HG03196 (cell line): ENCODE measurements around the gene IGLL5.
A peak's percentile ranks its signal among the peaks of the same experiment; 100 is the strongest.
"Not testable (repeated sequence)": the region's sequence is repeated elsewhere in the genome, so short reads cannot be mapped to it uniquely, and the experiment has no call there.

ENCODE experiments used
- ATAC-seq: cut with Tn5 transposase; IDR thresholded peaks from one replicate; pipeline ENCODE4 v1.9.1; 2021; ENCODE audit not compliant: unreplicated experiment

The IGLL5 gene

DNA sequence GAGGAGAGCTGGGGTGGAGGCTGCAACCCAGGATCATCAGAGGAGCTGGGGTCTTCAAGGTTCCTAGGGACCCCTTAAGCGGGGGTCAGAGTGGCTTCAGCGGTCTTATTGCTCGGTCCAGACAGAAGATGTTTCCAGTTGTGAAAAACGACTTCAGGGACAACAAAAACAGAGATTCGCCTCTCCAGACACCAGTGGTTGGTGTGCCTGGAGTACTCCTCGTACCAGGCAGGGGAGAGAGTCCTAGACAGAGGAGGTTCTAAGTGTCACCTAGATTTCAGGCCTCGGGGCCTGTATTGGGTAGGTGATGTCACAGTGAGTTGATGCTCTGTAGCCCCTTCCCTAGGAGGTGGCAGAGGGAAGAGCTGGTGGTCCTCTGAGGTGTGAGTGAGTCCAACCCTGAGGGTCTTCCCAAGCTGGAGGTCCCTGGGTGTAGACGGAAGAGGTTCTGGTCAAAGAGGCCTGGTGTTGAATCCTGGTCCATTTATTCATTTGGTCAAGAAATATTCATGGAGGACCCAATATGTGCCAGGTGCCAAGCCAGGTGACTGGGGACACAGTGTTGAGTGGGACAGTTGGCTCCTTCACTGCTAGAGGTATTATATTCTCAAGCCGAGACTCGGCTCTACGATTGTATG is 4.4 kb upstream of the IGLL5 start:
- ATAC-seq: no peak

DNA sequence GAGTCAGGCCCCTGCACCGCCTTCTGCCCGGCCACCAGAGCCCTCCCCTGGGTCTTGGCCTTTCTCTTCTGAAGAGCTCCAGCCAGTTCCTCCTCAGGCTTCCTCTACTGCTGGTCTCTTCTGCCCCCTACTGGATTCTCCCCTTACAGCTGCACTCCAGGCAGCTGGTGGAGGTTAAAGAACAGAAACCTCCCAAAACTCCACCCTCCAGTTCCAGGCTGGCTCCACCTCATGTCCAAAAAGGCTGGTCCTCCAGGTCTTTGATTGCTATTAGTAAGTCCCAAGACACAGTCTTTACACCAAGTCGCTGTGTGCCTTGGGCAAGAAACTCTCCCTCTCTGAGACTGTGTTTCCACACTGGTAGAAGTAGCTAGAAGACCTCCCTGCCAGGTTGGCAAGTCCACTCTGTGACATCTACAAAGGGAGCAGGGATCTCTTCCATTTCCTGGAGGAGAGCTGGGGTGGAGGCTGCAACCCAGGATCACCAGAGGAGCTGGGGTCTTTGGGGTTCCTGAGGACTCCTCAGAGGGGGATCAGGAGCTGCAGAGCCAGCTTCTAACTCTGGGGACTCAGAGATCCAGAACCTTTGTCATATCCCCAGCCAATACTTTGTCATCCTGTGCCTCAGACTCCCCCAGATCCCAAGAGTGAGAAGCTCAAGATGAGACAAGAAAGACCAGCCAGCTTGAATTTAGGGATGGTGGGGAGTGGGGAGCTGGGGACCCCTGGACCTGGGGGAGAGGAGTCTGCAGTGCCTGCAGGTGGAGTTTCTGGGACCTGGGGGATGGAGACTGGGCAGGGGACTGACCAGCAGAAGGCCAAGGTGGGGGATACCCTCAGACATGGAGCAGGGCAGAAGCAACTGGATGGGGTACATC is 3.4 kb upstream of the IGLL5 start:
- ATAC-seq: peak; percentile 42

- peak; percentile 49 for ATAC-seq
Observed at GRCh38 chr22:22884888-22885840, 2.5 kb upstream of the IGLL5 start.

DNA sequence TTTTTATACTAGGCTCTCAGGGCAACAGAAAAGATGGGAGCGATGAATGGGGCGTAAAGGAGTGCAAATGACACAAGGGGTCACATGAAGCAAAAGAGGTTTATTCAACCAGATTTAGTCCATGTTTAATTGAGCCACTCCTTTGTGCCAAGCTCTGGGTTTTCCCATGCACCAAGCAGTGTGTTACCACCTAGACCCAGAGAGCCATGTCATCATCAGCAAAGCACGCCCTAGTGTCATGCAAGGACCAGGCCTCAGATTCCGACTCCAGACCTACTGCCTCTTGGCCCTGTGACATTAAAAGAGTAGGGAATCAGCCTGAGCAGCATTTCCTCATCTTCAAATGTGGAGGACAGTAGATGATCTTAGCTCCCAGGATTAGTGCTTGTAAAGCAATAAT is 1.1 kb upstream of the IGLL5 start:
- ATAC-seq: no peak

DNA sequence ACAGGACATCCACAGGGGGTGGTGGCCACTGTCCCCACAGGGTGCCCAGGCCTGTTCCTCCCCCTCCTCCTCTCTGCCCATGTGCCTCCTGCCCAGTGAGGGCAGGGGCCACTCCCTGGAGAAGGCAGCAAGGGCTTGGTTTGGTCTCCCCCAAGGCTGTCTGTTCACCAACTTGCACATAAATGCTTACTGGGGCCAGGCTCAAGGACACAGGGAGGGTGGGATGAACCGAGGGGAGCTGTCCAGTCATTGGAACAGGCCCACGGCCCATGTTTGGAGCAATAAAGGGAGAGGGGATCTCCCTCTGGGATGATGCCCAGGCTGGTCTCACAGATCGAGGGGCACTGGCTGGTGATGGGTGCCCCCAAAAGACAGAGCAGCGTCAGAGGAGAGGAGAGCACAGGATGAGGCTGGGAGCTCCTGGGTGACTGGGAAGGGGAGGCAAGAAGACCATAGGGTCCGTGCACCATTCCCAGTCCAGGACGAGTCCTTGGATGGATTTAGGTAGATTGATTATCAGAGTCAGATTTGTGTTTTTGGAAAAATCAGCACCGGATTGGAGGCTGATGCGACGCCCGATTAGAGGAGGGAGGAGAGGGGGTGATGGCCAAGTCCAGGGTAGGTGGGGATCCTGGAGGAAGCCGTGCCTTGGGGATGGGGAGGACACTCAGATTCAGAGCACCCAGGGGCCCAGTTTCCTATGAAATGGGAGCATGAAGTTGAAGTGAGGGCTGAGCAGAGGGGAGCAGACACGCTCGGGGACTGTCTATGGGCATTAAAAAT is 1.1 kb downstream of the IGLL5 start:
- no peak for ATAC-seq

DNA sequence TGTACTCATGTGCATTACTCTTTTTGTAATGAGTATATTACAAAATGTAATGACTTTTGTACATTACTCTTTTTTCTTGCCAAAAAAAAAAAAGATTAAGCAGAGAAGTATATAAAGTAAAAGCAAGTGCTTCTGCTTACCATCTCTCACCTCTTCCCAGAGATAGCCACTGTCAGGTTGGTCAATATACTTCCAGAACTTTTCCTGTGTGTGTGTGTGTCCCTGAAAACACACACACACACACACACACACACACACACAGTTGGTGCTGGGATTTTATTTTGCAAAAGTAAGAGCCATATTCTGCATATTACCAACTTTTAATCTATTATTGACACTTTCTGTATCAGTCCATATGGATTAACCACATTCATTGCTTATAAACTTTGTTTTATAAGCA is 2.5 kb downstream of the IGLL5 start:
- no peak for ATAC-seq

DNA sequence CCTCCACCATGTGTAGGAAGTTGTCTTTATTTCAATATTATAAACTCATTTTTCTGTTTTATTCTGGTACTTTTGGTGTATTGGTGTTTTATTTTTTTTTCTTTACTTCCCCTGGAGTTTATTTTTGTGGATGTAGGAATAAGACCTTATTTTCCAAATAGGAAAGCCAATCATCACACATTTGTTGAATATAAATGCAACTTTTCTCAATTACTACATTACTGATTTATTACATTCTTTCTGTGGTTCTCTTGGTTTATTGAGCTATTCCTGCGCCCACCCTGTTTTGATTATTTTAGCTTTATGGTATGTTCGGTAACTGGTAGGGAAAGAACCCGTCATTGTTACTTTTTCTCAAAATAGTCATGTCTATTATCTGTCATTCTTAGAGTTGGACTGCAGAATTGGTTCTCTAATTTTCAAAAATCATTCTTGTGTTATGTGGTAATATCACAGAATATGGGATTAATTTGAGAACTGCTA is 3.6 kb downstream of the IGLL5 start:
- no peak for ATAC-seq

- no peak for ATAC-seq
Observed at GRCh38 chr22:22892096-22893052, 4.8 kb downstream of the IGLL5 start.

- ATAC-seq: no peak
Observed at GRCh38 chr22:22893077-22893805, 5.6 kb downstream of the IGLL5 start.

DNA sequence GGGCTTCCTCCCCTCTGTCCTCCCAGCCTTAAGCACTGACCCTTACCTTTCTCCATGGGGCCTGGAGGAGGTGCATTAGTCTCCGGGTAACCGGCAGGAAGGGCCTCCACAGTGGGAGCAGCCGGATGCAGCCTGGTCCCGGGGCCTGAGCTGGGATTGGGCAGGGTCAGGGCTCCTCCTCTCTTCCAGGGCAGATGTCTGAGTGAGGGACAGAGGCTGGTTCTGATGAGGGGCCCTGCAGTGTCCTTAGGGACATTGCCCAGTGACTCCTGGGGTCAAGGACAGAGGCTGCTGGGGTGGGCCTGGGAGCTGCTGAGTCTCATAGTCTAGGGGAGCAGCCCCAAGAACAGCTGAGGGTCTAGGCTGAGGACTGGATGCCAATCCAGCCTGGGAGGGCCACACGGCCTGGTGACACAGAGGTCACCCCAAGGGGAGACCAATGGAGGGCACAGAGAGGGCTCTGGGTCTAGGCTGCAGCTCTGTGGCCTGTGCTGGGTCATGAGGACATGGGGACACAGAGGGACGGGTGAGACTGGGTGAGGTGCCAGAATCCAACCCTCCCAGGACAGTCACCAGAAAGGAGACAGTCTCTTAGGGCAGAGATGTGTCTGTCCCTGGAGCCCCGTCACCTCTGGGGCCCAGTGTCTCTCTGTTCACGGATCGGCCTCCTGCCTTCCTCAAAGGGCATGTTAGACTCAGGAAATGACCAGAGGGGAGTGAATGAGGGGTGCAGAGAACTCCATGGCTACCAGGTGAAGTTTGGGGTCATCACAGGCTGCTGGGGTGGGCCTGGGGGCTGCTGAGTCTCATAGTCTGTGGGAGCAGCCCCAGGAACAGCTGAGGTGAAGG is 6.5 kb downstream of the IGLL5 start:
- ATAC-seq: no peak

DNA sequence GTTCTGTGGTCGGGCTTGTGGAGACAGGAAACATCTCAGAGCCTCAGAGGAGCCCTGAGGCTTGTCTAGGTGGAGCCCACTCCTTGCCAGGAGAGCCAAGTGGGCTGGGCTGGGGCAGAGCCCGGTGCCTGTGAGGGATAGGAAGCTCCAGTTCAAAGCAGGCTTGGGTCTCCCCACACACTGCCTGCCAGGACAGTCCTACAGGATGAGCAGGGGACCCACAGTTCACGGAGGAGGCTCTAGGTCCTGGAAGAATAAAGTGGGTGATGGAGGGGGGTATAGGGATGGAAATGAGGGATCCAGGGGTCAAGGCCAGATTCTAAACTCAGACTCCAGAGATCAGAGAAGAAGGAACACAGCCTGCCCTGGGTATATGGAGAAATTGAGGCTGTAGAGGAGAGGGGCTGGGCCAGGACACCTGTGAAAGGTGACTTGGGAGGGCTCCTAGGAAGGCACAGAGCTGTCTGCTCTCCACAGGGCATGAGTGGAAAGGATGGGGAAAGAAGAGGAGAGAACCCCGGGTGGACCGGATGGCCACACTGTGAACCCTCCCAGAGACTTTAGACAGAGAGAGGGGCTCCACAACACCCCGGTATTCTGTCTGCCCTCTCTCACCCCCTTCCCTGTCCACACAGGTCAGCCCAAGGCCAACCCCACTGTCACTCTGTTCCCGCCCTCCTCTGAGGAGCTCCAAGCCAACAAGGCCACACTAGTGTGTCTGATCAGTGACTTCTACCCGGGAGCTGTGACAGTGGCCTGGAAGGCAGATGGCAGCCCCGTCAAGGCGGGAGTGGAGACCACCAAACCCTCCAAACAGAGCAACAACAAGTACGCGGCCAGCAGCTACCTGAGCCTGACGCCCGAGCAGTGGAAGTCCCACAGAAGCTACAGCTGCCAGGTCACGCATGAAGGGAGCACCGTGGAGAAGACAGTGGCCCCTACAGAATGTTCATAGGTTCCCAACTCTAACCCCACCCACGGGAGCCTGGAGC is 7.4 kb downstream of the IGLL5 start:
- ATAC-seq: no peak

DNA sequence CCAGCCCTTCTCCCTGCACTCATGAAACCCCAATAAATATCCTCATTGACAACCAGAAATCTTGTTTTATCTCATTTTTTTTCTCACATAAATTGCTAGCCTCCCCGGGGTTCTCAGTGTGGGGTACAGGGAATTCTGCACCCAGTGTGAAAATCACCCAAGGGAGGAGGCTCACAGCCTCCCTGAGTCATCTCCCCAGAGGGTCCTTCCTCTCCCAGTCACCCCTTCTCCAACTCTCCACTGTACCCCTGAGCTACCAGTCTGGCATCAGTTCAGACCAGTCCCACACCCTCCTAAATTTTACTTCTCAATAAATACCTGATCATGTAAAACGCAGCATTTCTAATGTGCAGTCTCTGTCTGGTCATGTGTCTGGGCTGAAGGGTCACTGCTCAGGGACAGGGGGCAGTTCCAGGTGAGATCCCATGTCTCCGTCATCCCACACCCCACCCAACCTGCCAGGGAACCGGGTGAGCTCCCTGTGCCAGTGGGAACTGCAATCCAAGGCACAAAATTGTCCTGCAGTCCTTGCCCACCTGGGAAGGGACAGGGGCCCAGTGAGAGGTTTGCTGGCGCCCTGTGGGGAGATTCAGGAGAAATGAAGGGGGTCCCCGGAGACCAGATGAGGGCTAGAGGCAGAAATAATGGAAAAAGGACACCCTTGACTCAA is 8.3 kb downstream of the IGLL5 start:
- ATAC-seq: no peak

- ATAC-seq: no peak
Observed at GRCh38 chr22:22896601-22897000, 9.0 kb downstream of the IGLL5 start.

GRCh38 chr22:22897091-22897490 is 9.5 kb downstream of the IGLL5 start:
- no peak for ATAC-seq

- ATAC-seq: no peak
Observed at GRCh38 chr22:22897947-22898346, 10.3 kb downstream of the IGLL5 start.

DNA sequence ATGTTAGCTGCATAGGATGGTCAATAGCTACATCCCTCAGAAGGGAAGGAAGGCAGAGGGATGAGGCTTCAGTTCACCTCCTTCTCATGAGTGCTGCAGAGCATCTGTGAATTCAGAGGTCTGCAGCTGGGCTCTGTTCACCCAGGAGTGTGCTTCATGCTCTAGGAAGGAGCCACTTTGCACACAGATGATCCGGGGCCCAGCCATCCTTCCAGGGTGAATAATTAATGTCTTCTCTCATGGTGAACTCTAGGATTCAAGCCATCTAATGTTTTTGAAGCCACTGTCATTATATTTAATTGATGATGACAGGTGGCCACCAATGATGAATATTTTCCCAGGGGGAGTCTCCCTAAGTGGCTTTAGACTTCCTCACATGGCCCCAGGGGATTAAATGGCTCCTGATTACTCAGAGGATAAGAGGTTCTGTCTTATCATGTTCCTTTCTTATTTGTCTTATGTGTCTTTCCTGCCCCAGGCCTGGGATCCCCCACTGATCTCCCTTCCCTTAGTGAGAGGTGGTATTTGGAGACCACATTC is 10.9 kb downstream of the IGLL5 start:
- not testable (repeated sequence) for ATAC-seq
